IPS-15b (cell line): ENCODE data around the gene ACTG1.

Experiments used
- H3K27me3 ChIP-seq: one replicate; pipeline ENCODE4 v1.6.1; 2013; ENCODE audit warnings: low read length; ENCODE audit not compliant: control insufficient read depth, insufficient read depth
- H3K36me3 ChIP-seq: one replicate; pipeline ENCODE4 v1.6.1; 2013; ENCODE audit warnings: low read length; ENCODE audit not compliant: control insufficient read depth, insufficient read depth
- H3K4me1 ChIP-seq: one replicate; pipeline ENCODE4 v1.6.1; 2013; ENCODE audit warnings: mild to moderate bottlenecking, low read length; ENCODE audit not compliant: control insufficient read depth, insufficient read depth
- H3K4me3 ChIP-seq: one replicate; pipeline ENCODE4 v1.5.1; 2013; ENCODE audit warnings: low read depth, low read length
- H3K9ac ChIP-seq: one replicate; pipeline ENCODE4 v1.6.1; 2013; ENCODE audit warnings: low read depth, mild to moderate bottlenecking, low read length
- H3K9me3 ChIP-seq: one replicate; pipeline ENCODE4 v1.6.1; 2013; ENCODE audit warnings: mild to moderate bottlenecking, low read length; ENCODE audit not compliant: control insufficient read depth, insufficient read depth

Gene ACTG1

GRCh38 chr17:81477173-81477572 is 35.4 kb downstream of the ACTG1 start:
- Histone ChIP-seq H3K27me3 (peaks cover 31% of the 10 kb centered on the region), H3K9me3 (no peaks in the 10 kb centered on the region), H3K9ac (no peak overlapping the region), H3K4me1 (no peaks in the 10 kb centered on the region), H3K4me3 (no peak overlapping the region), H3K36me3 (no peaks in the 10 kb centered on the region)

GRCh38 chr17:81476635-81477034 is 36.0 kb downstream of the ACTG1 start:
- Histone ChIP-seq H3K4me1 (no peaks in the 10 kb centered on the region), H3K9me3 (no peaks in the 10 kb centered on the region), H3K36me3 (no peaks in the 10 kb centered on the region), H3K4me3 (no peak overlapping the region), H3K27me3 (peaks cover 25% of the 10 kb centered on the region), H3K9ac (no peak overlapping the region)

- Histone ChIP-seq H3K9me3 (no peaks in the 10 kb centered on the region), H3K27me3 (peaks cover 24% of the 10 kb centered on the region), H3K4me3 (no peak overlapping the region), H3K4me1 (no peaks in the 10 kb centered on the region), H3K36me3 (no peaks in the 10 kb centered on the region), H3K9ac (no peak overlapping the region)
Observed at GRCh38 chr17:81476097-81476496, 36.5 kb downstream of the ACTG1 start.

GRCh38 chr17:81474958-81475357 is 37.6 kb downstream of the ACTG1 start:
- H3K9ac ChIP-seq: no peak overlapping the region
- no peaks in the 10 kb centered on the region for H3K9me3 ChIP-seq
- no peaks in the 10 kb centered on the region for H3K36me3 ChIP-seq
- peaks cover 13% of the 10 kb centered on the region for H3K27me3 ChIP-seq
- no peaks in the 10 kb centered on the region for H3K4me1 ChIP-seq
- H3K4me3 ChIP-seq: no peak overlapping the region

GRCh38 chr17:81473019-81473418 is 39.6 kb downstream of the ACTG1 start:
- Histone ChIP-seq H3K4me1 (no peaks in the 10 kb centered on the region), H3K9ac (no peak overlapping the region), H3K9me3 (no peaks in the 10 kb centered on the region), H3K27me3 (peaks cover 5% of the 10 kb centered on the region), H3K36me3 (no peaks in the 10 kb centered on the region), H3K4me3 (no peak overlapping the region)

GRCh38 chr17:81471818-81472456 is 40.7 kb downstream of the ACTG1 start:
- no peak overlapping the region for H3K4me3 ChIP-seq

GRCh38 chr17:81470944-81471817 is 41.4 kb downstream of the ACTG1 start:
- Histone ChIP-seq H3K9me3 (no peaks in the 10 kb centered on the region), H3K36me3 (no peaks in the 10 kb centered on the region), H3K9ac (no peak overlapping the region), H3K4me1 (no peaks in the 10 kb centered on the region), H3K27me3 (no peaks in the 10 kb centered on the region), H3K4me3 (no peak overlapping the region)

More at GRCh38 chr17:81471818-81472456, 40.7 kb downstream of the ACTG1 start:
- Histone ChIP-seq H3K9ac (no peak overlapping the region), H3K27me3 (no peaks in the 10 kb centered on the region), H3K36me3 (no peaks in the 10 kb centered on the region), H3K9me3 (no peaks in the 10 kb centered on the region), H3K4me1 (no peaks in the 10 kb centered on the region)

- no peaks in the 10 kb centered on the region for H3K4me1 ChIP-seq
- no peak overlapping the region for H3K4me3 ChIP-seq
- H3K36me3 ChIP-seq: no peaks in the 10 kb centered on the region
- no peak overlapping the region for H3K9ac ChIP-seq
- no peaks in the 10 kb centered on the region for H3K9me3 ChIP-seq
- no peaks in the 10 kb centered on the region for H3K27me3 ChIP-seq
Observed at GRCh38 chr17:81470270-81470943, 42.2 kb downstream of the ACTG1 start.

- Histone ChIP-seq H3K27me3 (no peaks in the 10 kb centered on the region), H3K9me3 (no peaks in the 10 kb centered on the region), H3K4me3 (no peak overlapping the region), H3K9ac (no peak overlapping the region), H3K36me3 (no peaks in the 10 kb centered on the region), H3K4me1 (no peaks in the 10 kb centered on the region)
Observed at GRCh38 chr17:81469266-81469665, 43.3 kb downstream of the ACTG1 start.

GRCh38 chr17:81468770-81469121 is 43.9 kb downstream of the ACTG1 start:
- Histone ChIP-seq H3K9me3 (no peaks in the 10 kb centered on the region), H3K9ac (no peak overlapping the region), H3K36me3 (no peaks in the 10 kb centered on the region), H3K4me3 (no peak overlapping the region), H3K4me1 (no peaks in the 10 kb centered on the region), H3K27me3 (no peaks in the 10 kb centered on the region)

- Histone ChIP-seq H3K36me3 (no peaks in the 10 kb centered on the region), H3K4me1 (no peaks in the 10 kb centered on the region), H3K9ac (no peak overlapping the region), H3K9me3 (no peaks in the 10 kb centered on the region), H3K4me3 (no peak overlapping the region), H3K27me3 (no peaks in the 10 kb centered on the region)
Observed at GRCh38 chr17:81468111-81468769, 44.4 kb downstream of the ACTG1 start.
